Measurements from ENCODE around the gene MYO5B. TPM values are rescaled to one million over a fixed set of nuclear protein-coding genes. Genes with fewer than 3 reads are reported as not detected.

Gene MYO5B
- total RNA-seq, 4 donors from 2014 or later = 0.63 to 31.0 (median 13.0) TPM

DNA sequence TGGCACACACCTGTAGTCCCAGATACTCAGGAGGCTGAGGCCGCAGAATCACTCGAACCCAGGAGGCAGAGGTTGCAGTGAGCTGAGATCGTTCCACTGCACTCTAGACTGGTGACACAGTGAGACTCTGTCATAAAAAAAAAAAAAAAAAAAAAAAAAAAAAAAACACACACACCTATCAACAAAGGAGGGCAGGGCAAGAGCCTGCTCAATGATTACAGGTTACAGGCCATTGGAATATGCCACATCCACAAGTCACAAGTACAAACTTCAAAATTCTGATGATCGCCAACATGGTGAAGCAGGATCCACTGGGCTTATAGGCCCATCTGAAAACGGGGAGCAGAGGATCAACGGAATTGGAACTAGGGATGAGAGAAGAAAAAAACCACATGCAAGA, 6.3 kb downstream of the MYO5B start:
- TF ChIP-seq, protein P1, sequence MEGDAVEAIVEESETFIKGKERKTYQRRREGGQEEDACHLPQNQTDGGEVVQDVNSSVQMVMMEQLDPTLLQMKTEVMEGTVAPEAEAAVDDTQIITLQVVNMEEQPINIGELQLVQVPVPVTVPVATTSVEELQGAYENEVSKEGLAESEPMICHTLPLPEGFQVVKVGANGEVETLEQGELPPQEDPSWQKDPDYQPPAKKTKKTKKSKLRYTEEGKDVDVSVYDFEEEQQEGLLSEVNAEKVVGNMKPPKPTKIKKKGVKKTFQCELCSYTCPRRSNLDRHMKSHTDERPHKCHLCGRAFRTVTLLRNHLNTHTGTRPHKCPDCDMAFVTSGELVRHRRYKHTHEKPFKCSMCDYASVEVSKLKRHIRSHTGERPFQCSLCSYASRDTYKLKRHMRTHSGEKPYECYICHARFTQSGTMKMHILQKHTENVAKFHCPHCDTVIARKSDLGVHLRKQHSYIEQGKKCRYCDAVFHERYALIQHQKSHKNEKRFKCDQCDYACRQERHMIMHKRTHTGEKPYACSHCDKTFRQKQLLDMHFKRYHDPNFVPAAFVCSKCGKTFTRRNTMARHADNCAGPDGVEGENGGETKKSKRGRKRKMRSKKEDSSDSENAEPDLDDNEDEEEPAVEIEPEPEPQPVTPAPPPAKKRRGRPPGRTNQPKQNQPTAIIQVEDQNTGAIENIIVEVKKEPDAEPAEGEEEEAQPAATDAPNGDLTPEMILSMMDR (IDR thresholded peaks at IDR 0.05) = no peak
- ATAC-seq (ENCODE audit: low FRiP score) = no peak
- no peak for DNase-seq (ENCODE audit: low spot score)

DNA sequence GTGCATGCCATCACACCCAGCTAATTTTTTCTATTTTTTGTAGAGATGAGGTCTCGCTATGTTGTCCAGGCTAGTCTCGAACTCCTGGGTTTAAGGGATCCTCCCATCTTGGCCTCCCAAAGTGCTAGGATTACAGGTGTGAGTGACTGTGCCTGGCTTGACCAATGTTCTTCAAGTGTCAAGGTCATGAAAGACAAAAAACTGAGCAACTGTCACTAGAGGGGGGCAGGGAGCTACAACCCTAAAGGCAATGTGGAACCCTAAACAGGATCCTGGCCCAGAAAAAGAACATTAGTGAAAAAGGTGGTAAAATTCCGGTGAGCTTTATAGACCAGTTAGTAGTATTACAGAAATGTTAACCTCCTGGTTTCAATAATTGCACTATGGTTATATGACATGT, 7.3 kb downstream of the MYO5B start:
- no peak for ATAC-seq (ENCODE audit: low FRiP score)
- TF ChIP-seq, protein P1 (IDR thresholded peaks at IDR 0.05) = no peak

DNA sequence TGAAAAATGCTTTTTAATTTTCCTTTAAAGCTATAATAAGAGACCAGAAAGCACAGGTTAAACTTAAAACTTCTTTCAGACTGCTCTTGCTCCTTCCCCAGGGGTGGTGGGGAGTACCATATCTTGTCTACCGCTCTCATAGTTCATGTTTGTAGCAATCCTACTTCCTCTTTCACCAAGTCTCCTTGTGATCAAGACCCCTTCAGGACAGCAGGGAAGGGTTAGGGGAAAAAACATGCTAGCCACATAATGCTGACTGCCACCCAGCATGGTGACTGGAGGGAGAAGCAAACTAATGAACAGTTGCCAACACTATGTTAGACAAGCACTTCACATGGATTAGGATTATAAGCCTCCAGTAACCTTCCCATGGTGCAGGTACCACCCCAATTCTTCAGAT, 8.6 kb downstream of the MYO5B start:
- no peak for DNase-seq (ENCODE audit: low spot score)
- ATAC-seq (ENCODE audit: low FRiP score) = no peak
- TF ChIP-seq, protein P1 (IDR thresholded peaks at IDR 0.05) = no peak

More for the DNA sequence above, 7.3 kb downstream of the MYO5B start:
- no peak for DNase-seq (ENCODE audit: low spot score)

DNA sequence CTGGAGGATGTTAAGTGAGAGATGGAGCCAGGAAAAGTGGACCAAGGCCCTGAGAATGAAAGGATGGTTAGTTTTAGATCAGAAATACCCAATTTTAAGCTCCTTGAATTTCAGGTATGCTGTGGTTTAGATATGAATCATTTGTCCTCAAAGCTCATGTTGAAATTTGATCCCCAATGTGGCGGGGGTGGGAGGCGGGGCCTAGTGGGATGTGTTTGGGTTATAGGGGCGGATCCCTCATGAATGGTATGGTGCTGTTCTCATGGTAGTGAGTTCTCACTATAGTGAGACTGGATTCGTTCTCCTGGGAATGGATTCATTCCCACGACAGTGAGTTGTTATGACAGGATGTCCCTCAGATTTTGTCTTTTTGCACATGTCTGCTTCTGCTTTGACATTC, 11.4 kb downstream of the MYO5B start:
- TF ChIP-seq, protein P1 (IDR thresholded peaks at IDR 0.05) = no peak
- ATAC-seq (ENCODE audit: low FRiP score) = no peak
- no peak for DNase-seq (ENCODE audit: low spot score)

DNA sequence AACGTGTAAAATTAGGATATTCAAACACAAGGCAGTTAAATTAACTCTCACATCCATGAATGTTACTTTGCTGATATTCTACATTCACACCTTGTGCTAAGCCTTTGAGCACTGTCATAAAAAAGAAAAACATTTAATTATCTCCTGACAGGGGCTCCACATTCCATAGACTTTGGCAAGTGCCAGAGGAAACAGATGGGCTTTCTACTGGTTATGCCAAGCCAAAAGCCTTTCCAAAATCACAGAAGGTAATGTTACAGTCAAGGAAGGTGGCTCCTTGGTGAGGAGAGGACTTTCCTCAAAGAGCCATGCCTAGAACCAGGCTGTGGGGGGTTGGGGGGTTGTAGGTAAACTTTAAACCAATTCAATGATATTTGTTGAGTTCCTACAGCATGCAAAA, 12.4 kb downstream of the MYO5B start:
- no peak for ATAC-seq (ENCODE audit: low FRiP score)
- DNase-seq (ENCODE audit: low spot score) = no peak
- TF ChIP-seq, protein P1 (IDR thresholded peaks at IDR 0.05) = no peak

DNA sequence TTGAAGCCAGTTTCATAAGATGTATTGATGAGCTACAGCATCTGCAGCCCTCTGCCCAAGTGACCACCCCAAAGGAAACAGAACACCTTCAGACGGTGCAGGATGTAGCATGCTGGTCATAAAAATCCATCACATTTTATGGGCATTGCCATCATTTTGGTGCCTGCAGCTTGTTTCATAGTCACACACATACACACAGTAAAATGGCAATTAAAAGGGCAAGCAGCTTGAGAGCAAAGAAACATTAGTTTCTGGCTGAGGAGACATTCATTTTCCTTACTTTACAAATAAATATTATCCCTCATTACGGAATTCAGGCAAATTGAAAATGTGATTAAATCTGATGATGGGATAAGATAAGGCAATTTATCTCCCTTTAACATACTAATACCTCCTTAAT, 13.4 kb downstream of the MYO5B start:
- TF ChIP-seq, protein P1 (IDR thresholded peaks at IDR 0.05) = no peak
- no peak for DNase-seq (ENCODE audit: low spot score)
- ATAC-seq (ENCODE audit: low FRiP score) = no peak

DNA sequence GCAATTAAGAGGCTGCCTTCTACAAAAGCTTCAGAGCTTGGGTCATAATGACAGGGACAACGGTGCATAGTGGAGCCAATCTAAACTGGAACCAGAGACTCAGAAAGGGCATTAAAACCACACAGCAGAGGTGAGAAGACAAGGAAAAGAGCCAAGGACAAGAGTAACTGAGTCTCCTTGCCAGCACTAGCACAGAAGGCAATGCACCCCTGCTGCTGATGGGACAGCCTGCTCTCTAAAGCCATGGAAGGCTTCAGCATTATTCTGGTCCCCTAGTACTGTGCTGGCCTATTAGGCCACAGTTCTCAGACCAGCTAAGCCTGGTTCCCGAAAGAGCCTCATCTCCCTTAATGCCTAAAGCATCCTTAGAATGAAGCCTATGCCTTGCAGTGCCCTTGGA, 15.5 kb downstream of the MYO5B start:
- ATAC-seq (ENCODE audit: low FRiP score) = no peak
- TF ChIP-seq, protein P1 (IDR thresholded peaks at IDR 0.05) = no peak
- DNase-seq (ENCODE audit: low spot score) = no peak

Measured in omental fat pad (tissue), 4 donors.